IPS-20b (cell line): ENCODE results near the gene CMTM3.
"Not testable (repeated sequence)": the region's sequence is repeated elsewhere in the genome, so short reads cannot be mapped to it uniquely, and the experiment has no call there.

Experiments
- H3K27ac ChIP-seq: one replicate; pipeline ENCODE4 v1.5.1; 2013; ENCODE audit warnings: low read length
- H3K27me3 ChIP-seq: 2 replicates; pipeline ENCODE4 v1.6.1; 2013; ENCODE audit warnings: mild to moderate bottlenecking, low read length, inconsistent platforms; ENCODE audit not compliant: insufficient read depth
- H3K36me3 ChIP-seq: 2 replicates; pipeline ENCODE4 v1.6.1; 2013; ENCODE audit warnings: low read depth, mild to moderate bottlenecking, inconsistent platforms, low read length, moderate library complexity; ENCODE audit not compliant: insufficient read depth
- H3K4me1 ChIP-seq: 2 replicates; pipeline ENCODE4 v1.6.1; 2013; ENCODE audit warnings: mild to moderate bottlenecking, control low read depth, inconsistent platforms, low read length, moderate library complexity; ENCODE audit not compliant: insufficient read depth
- H3K4me3 ChIP-seq: 2 replicates; pipeline ENCODE4 v1.5.1; 2013; ENCODE audit warnings: mild to moderate bottlenecking, low read length, inconsistent platforms
- H3K9ac ChIP-seq: 2 replicates; pipeline ENCODE4 v1.6.1; 2013; ENCODE audit warnings: low read depth, mild to moderate bottlenecking, inconsistent platforms, low read length, moderate library complexity
- H3K9me3 ChIP-seq: 2 replicates; pipeline ENCODE4 v1.6.1; 2013; ENCODE audit warnings: mild to moderate bottlenecking, low read depth, low read length, inconsistent platforms; ENCODE audit not compliant: insufficient read depth

The CMTM3 gene

DNA sequence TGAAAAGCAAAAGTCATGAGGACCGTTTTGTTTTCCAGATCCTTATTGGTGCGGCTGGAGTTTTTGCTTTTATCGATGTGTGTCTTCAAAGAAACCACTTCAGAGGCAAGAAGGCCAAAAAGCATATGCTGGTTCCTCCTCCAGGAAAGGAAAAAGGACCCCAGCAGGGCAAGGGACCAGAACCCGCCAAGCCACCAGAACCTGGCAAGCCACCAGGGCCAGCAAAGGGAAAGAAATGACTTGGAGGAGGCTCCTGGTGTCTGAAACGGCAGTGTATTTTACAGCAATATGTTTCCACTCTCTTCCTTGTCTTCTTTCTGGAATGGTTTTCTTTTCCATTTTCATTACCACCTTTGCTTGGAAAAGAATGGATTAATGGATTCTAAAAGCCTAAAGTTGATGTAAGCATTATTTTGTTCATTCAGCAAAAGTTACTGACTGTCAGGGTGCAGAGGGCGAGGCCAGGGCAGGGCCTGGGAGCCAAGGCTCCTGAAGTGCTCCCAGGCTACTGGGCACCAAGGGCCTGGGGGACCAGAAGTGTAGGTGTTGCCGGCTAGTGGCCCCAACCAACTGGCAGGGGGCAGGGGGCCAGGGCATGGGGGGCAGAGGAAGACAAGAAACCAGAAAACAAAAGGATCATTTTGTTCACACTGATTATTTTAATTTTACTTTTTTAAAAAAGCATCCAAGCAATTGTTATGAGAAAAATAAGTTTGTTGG is 16.5 kb upstream of the CMTM3 start:
- no peak overlapping the region for H3K27ac ChIP-seq
- H3K36me3 ChIP-seq, result no peaks in the 10 kb centered on the region
- no peak overlapping the region for H3K4me3 ChIP-seq
- H3K27me3 ChIP-seq, result no peaks in the 10 kb centered on the region
- H3K9me3 ChIP-seq, result no peaks in the 10 kb centered on the region
- no peak overlapping the region for H3K9ac ChIP-seq
- no peaks in the 10 kb centered on the region; the same call in 1 of the 2 replicates for H3K4me1 ChIP-seq

DNA sequence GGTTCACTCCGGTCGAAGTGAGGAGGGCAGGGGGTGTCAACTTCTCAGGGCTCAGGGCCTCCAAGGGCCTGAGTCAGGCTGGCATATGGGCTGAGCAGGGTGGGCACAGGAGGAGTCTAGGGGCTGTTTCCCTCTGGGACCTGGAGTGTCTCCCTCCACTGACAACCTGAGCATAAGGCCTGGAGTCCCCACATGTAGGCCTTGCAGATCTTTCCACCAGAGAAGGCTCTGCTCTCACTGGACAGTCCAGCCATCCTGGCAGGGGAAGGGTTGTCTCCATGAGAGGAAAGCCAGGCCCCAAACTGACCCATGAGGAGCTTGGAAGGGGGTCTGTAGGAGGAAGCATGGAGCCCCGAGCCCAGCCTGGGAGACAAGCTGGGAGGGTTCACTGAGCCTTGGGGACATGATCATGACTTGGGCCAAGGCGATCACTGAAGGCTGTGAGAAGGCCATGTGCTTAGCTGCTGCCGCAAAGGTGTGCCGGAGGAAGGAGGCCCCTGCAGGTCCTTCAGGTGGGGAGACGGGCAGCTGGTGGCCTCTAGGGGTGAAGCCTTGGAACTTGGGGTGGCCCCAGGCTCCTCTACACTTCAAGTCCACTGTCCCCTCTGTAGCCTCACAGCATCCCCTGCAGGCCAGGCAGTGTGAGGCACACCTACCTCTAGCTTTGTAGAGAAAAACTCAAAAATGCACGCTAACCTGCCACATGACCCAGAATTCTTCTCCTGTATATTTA is 15.4 kb upstream of the CMTM3 start:
- Histone ChIP-seq H3K4me1 (no peaks in the 10 kb centered on the region; the same call in 1 of the 2 replicates), H3K9me3 (no peaks in the 10 kb centered on the region), H3K9ac (no peak overlapping the region), H3K4me3 (no peak overlapping the region), H3K36me3 (no peaks in the 10 kb centered on the region), H3K27me3 (no peaks in the 10 kb centered on the region), H3K27ac (no peak overlapping the region)

DNA sequence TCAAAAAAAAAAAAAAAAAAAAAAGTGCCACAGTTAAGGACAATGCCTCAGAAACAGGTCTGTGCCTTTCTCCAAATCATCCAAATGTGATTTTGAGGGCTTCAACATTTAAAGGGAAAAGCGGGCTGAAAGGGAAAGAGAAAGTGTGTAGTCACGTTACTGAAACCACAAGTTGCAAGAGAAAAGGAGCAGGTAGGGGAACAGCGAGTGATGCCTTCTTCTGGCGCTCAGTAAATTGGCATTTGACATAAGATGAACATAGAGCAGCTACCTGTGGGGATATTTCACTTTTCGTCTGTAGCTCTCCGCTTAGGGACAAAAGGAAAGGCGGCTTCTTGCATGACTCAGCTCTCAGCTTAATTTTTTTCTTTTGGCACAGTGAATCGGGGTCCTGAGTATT is 14.2 kb upstream of the CMTM3 start:
- Histone ChIP-seq H3K4me1 (no peaks in the 10 kb centered on the region; the same call in 1 of the 2 replicates), H3K36me3 (no peaks in the 10 kb centered on the region), H3K9me3 (no peaks in the 10 kb centered on the region), H3K27me3 (no peaks in the 10 kb centered on the region), H3K9ac (no peak overlapping the region), H3K4me3 (no peak overlapping the region), H3K27ac (no peak overlapping the region)

DNA sequence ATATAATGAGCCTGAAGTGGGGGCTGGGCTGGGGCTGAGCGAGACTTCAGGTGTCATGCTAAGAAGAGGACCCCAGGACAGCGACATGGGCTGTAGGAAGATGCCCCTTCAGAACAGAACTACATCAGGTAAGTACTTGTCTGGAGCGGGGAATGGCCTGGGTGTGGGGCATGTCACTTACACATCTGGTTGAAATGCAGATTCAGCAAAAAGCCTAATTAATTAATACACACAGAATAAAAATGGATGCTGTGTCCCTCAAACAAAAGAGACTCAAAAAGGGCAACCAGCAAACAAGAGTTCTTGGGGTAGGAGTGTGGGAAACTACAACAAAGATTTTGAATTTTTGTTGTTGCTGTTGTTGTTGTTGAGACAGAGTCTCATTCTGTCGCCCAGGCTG is 13.5 kb upstream of the CMTM3 start:
- no peaks in the 10 kb centered on the region for H3K36me3 ChIP-seq
- no peaks in the 10 kb centered on the region for H3K27me3 ChIP-seq
- H3K27ac ChIP-seq, result no peak overlapping the region
- H3K4me3 ChIP-seq, result no peak overlapping the region
- H3K4me1 ChIP-seq, result no peaks in the 10 kb centered on the region; the same call in 1 of the 2 replicates
- H3K9me3 ChIP-seq, result no peaks in the 10 kb centered on the region
- H3K9ac ChIP-seq, result no peak overlapping the region; the same call in 1 of the 2 replicates

DNA sequence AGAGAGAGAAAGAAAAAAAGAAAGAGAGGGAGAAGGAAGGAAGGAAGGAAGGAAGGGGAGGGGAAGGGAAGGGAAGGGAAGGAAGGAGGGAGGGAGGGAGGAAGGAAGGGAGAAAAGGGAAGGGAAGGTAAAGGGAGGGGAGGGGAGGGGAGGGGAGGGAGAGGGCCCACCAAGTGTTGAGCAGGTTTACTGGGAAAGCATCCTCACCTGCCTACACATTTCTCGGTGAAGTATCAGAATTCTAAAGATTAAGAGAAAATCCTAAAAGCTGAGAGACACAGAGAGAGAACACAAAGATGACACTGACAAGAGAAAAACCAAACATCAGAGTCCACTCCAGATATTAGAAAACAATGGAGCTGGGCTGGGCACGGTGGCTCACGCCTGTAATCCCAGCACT is 12.3 kb upstream of the CMTM3 start:
- no peak overlapping the region for H3K9ac ChIP-seq
- no peaks in the 10 kb centered on the region for H3K9me3 ChIP-seq
- no peaks in the 10 kb centered on the region for H3K36me3 ChIP-seq
- no peak overlapping the region for H3K4me3 ChIP-seq
- H3K27ac ChIP-seq, result no peak overlapping the region
- H3K27me3 ChIP-seq, result no peaks in the 10 kb centered on the region
- no peaks in the 10 kb centered on the region for H3K4me1 ChIP-seq

DNA sequence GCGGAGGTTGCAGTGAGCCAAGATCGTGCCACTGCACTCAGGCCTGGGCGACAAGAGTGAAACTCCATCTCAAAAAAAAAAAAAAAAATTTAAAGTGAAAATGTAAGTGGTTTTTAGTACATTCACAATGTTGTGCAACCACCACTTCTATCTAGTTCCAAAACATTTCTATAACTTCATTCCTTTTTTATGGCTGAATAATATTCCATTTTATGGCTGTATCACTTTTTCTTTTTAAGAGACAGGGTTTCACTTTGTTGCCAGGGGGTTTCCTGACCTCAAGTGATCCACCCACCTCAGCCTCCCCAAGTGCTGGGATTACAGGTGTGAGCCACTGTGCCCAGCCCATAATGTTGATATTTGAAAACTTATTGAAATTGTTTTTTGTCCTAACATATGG is 11.7 kb upstream of the CMTM3 start:
- Histone ChIP-seq H3K9me3 (no peaks in the 10 kb centered on the region), H3K9ac (no peak overlapping the region), H3K27ac (no peak overlapping the region), H3K36me3 (no peaks in the 10 kb centered on the region), H3K4me3 (no peak overlapping the region), H3K4me1 (no peaks in the 10 kb centered on the region), H3K27me3 (no peaks in the 10 kb centered on the region)

DNA sequence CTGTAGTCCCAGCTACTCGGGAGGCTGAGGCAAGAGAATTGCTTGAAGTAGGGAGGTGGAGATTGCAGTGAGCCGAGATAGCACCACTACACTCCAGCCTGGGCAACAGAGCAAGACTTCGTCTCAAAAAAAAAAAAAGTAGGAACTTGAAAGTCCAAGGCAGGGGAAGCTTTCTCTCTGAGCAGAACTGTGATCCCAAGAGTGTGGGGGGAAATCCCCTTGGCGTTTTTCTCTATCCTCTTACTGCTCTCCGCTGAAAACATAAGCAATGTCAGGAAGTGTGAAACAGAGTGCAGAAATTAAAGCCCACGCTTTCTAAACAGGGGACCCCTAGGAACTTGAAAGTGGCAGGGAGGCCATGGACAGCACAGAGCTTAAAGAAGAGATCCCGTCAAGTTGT is 9.8 kb upstream of the CMTM3 start:
- H3K27me3 ChIP-seq, result no peaks in the 10 kb centered on the region
- H3K9ac ChIP-seq, result no peak overlapping the region
- no peak overlapping the region for H3K27ac ChIP-seq
- no peak overlapping the region for H3K4me3 ChIP-seq
- H3K36me3 ChIP-seq, result no peaks in the 10 kb centered on the region
- H3K4me1 ChIP-seq, result no peaks in the 10 kb centered on the region
- no peaks in the 10 kb centered on the region for H3K9me3 ChIP-seq

DNA sequence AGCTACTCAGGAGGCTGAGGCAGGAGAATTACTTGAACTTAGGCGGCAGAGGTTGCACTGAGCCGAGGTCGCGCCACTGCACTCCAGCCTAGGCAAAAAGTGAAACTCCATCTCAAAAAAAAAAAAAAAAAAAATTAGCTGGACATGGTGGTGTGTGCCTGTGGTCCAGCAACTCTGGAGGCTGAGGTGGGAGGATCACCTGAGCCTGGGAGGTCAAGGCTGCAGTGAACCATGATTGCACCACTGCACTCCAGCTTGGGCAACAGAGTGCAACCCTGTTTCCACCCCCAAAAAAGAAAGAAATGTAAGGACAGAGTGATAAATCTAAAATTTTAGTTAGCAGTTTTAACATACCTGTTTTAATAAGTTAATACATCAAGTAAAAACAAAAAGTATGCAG is 7.9 kb upstream of the CMTM3 start:
- not testable (repeated sequence) for H3K4me3 ChIP-seq, H3K4me1 ChIP-seq, H3K9ac ChIP-seq, H3K27ac ChIP-seq, H3K36me3 ChIP-seq, H3K9me3 ChIP-seq, H3K27me3 ChIP-seq

DNA sequence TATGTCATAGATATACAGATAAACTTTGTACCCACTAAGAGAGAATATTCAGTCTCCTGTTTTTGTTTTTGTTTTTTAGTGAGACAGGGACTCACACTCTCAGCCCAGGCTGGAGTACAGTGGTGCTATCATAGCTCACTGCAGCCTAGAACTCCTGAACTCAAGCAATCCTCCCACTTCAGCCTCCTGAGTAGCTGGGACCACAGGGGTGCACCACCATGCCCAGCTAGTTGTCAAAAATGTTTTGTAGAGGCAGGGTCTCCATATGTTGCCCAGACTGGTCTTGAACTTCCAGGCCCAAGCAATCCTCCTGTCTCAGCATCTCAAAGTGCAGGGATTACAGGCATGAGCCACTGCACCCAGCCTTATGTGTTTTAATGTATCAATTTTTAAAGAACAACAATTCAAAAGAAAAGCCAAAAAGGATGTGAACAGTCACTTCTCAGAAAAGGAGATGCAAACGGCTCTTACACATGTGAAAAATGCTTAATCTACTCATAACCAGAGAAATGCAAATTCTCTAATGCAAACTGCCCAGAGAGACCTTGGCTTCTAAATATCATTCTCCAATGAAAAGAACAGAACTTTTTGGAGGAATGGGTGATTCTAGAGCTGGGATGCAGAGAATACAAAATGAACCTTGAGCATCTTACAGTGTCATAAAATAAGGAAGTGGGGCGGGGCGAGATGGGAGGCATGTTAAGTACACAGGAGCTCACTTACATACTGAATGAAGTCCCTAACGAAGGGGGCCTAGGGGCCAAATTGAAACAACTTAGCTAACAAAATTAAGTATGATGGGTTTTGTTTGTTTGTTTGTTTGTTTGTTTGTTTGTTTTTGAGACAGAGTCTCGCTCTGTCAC is 7.3 kb upstream of the CMTM3 start:
- H3K4me1 ChIP-seq, result no peaks in the 10 kb centered on the region
- no peak overlapping the region for H3K9ac ChIP-seq
- no peak overlapping the region for H3K4me3 ChIP-seq
- H3K36me3 ChIP-seq, result no peaks in the 10 kb centered on the region
- H3K9me3 ChIP-seq, result no peaks in the 10 kb centered on the region
- H3K27me3 ChIP-seq, result no peaks in the 10 kb centered on the region
- H3K27ac ChIP-seq, result no peak overlapping the region

DNA sequence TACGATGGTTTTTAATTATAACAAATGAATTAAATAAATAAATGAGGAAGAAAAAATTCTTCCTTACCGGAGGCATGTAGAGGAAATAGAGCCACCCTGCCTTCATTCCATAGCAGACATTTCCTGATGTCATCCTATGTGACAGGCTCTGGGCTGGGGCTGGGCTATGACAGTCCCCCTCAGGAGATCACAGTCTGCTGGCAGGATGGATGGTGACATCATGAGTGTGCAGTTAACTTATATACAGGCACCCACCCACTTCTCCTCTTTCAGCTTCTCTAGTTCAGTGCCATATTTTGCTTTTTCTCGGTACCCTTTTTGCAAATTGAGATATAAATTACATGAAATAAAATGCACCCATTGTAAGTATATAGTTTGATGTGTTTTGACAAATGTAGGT is 6.4 kb upstream of the CMTM3 start:
- no peaks in the 10 kb centered on the region for H3K36me3 ChIP-seq
- H3K27me3 ChIP-seq, result peaks cover 4% of the 10 kb centered on the region
- no peak overlapping the region for H3K27ac ChIP-seq
- no peaks in the 10 kb centered on the region for H3K9me3 ChIP-seq
- no peak overlapping the region for H3K9ac ChIP-seq
- H3K4me3 ChIP-seq, result no peak overlapping the region
- H3K4me1 ChIP-seq, result no peaks in the 10 kb centered on the region

DNA sequence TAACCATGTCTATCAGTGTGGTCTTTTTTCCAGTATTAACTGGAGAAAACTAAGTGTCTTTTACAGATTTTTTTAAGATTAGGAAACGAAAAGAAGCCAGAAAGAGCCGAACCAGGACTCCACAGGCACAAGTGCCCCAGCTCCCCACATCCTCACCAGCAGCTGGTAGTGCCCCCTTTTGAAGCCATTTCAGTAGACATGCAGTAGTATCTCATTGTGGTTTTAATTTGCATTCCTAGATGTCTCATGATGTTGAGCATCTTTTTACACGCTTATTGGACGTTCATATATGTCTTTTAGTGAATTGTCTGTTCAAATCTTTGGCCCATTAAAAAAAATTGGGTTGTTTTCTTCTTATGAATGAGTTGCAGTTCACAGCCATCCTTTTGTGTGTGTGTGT is 4.8 kb upstream of the CMTM3 start:
- Histone ChIP-seq H3K4me1 (no peaks in the 10 kb centered on the region), H3K4me3 (no peak overlapping the region), H3K27ac (no peak overlapping the region), H3K9me3 (no peaks in the 10 kb centered on the region), H3K27me3 (peaks cover 8% of the 10 kb centered on the region), H3K36me3 (no peaks in the 10 kb centered on the region), H3K9ac (no peak overlapping the region)
